Gastrocnemius medialis (tissue), 4 donors: ENCODE results near the gene CISD2. TPM values are rescaled to one million over a fixed set of nuclear protein-coding genes. Genes with fewer than 3 reads are reported as not detected.
A peak's percentile ranks its signal among the peaks of the same experiment; 100 is the strongest.
"Not testable (repeated sequence)": the region's sequence is repeated elsewhere in the genome, so short reads cannot be mapped to it uniquely, and the experiment has no call there.

ENCODE experiments used
- ATAC-seq, 2 donors: fragments of 150-250 bp; one replicate each; pipeline ENCODE4 v1.9.1; 2016
- DNase-seq, 2 donors: peaks; one replicate each; pipeline ENCODE4 v3.0.0-alpha.2; 2019
- H3K27ac ChIP-seq, 4 donors: fragments of 200-600 bp; sonication (generic); 1 replicate in 1 of 4; 2 replicates in 3 of 4; pipeline ENCODE4 v1.5.1; 2016 to 2018; ENCODE audit warnings: mild to moderate bottlenecking in 2 of 4, moderate library complexity in 1 of 4
- H3K27me3 ChIP-seq, 3 donors: fragments of 200-600 bp; sonication (generic) in 2 of 3; 1 replicate in 1 of 3; 2 replicates in 2 of 3; pipeline versions ENCODE4 v1.5.1 to v1.6.0; 2016 to 2019; ENCODE audit warnings: mild to moderate bottlenecking in 1 of 3, moderate library complexity in 1 of 3
- H3K36me3 ChIP-seq, 2 donors: fragments of 200-600 bp; sonication (generic) in 1 of 2; one replicate each; pipeline ENCODE4 v1.5.1; 2017 to 2018
- H3K4me1 ChIP-seq, 2 donors: fragments of 200-600 bp; sonication (generic) in 1 of 2; one replicate each; pipeline ENCODE4 v1.5.1; 2016 to 2017; ENCODE audit warnings: mild to moderate bottlenecking in 2 of 2
- H3K4me3 ChIP-seq, 4 donors: fragments of 200-600 bp; sonication (generic) in 3 of 4; 1 replicate in 1 of 4; 2 replicates in 3 of 4; pipeline ENCODE4 v1.5.1; 2016 to 2019; ENCODE audit warnings: mild to moderate bottlenecking in 2 of 4
- H3K9me3 ChIP-seq, 3 donors: fragments of 200-600 bp; sonication (generic) in 2 of 3; 1 replicate in 1 of 3; 2 replicates in 2 of 3; pipeline ENCODE4 v1.5.1; 2016 to 2019
- POLR2A ChIP-seq, 2 donors: fragments of 450-650 bp; IDR thresholded peaks; one replicate each; pipeline ENCODE4 v1.6.1; 2017; ENCODE audit warnings: antibody characterized with exemption in 2 of 2, mild to moderate bottlenecking in 2 of 2, moderate library complexity in 2 of 2
- in situ Hi-C, 4 donors: fragments of 200-750 bp; cut with MboI; loops; one replicate each; pipeline versions ENCODE4 v1.15.0 to v1.8.0; 2017; ENCODE audit warnings: low sequenced_read_pairs in 4 of 4
- intact Hi-C: fragments of 100-400 bp; cut with DNase I; formaldehyde crosslinking; loops from one replicate; pipeline ENCODE4 v1.15.1; 2023; ENCODE audit warnings: low total_unique reads
- total RNA-seq, 4 donors: library from RNA; depleted of rRNA; stranded (reverse); fragments of >200 nt; gene quantifications; one replicate each; pipeline versions ENCODE4 v1.1.0 to v1.2.3, GENCODE V29; 2016
- TF ChIP-seq, protein P1 (sequence below), 5 experiments: fragments of 450-650 bp in 3 of 5; fragments of 200-600 bp in 2 of 5; sonication (generic) in 2 of 5; IDR thresholded peaks in 4 of 5; conservative IDR thresholded peaks in 1 of 5; 1 replicate in 4 of 5; 2 replicates in 1 of 5; pipeline ENCODE4 v1.5.1; 2016 to 2019; ENCODE audit warnings: antibody characterized with exemption in 5 of 5, mild to moderate bottlenecking in 3 of 5, moderate library complexity in 3 of 5

Gene CISD2, protein sequence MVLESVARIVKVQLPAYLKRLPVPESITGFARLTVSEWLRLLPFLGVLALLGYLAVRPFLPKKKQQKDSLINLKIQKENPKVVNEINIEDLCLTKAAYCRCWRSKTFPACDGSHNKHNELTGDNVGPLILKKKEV
- total RNA-seq: 1 to 10 TPM; 3.8 to 8.9 (median 5.3) TPM

DNA sequence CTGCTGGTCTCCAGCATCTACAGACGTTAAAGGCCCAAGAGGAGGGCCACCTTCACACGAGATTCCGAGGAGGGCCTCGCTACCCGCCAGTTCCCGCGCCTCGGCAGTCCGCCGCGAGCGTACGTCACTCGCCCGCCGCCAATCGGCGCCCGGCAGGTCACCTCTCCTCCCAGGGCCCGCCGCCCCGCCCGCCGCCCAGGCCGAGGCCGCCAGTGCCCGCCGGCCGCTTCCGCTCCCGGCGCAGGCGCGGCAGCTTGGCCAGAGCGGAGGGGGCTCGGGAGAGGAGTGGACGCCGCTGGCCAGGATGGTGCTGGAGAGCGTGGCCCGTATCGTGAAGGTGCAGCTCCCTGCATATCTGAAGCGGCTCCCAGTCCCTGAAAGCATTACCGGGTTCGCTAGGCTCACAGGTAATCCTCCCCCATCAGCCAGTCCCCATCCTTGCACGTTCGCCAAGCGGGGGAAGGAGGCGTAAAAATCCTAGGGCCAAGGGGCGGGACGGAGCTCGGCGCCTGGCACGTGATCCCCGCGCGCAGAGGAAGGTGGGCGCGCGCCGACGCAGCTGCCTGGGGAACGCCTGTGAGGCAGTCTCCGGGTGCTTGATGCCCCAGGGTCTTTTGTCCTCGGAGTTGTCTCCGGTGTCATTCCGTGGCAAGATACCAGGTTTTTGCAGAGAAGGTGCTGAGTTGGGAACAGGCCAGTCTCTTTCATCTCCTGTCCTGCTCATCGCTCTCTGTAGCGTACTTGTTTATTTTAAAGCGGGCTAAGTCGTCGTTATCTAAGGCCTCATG lies at the start of gene CISD2:
CISD2 (plus strand) TSS at position 212 of the 788 bp plus-strand sequence; CDS start at position 305, 93 bp downstream.
- in situ Hi-C loops (loop anchor here in 1 of 4 donors (25.0 kb wide), 1 partner anchor 107 kb away; the partner anchor contains the start of gene MANBA), intact Hi-C loops (loop anchor here (1.0 to 10.0 kb wide), 7 partner anchors 42 to 434 kb away; partner anchors contain the start of genes BDH2, MANBA, NFKB1 and SLC9B1)
- TF ChIP-seq POLR2A (IDR thresholded peaks at IDR 0.05): peak; percentile 62 to 80
- TF ChIP-seq, protein P1, sequence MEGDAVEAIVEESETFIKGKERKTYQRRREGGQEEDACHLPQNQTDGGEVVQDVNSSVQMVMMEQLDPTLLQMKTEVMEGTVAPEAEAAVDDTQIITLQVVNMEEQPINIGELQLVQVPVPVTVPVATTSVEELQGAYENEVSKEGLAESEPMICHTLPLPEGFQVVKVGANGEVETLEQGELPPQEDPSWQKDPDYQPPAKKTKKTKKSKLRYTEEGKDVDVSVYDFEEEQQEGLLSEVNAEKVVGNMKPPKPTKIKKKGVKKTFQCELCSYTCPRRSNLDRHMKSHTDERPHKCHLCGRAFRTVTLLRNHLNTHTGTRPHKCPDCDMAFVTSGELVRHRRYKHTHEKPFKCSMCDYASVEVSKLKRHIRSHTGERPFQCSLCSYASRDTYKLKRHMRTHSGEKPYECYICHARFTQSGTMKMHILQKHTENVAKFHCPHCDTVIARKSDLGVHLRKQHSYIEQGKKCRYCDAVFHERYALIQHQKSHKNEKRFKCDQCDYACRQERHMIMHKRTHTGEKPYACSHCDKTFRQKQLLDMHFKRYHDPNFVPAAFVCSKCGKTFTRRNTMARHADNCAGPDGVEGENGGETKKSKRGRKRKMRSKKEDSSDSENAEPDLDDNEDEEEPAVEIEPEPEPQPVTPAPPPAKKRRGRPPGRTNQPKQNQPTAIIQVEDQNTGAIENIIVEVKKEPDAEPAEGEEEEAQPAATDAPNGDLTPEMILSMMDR (IDR thresholded peaks at IDR 0.05 in 4 of 5, conservative IDR thresholded peaks at IDR 0.05 in 1 of 5): peak in 1 of 5 experiments; percentile 7
- DNase-seq: peak; percentile 84 to 85
- ATAC-seq: peak; percentile 93 to 95
- Histone ChIP-seq H3K27ac (peak within 1 kb of the TSS; percentile 90 to 98 (median 92)), H3K9me3 (no peaks in the 10 kb centered on the region), H3K36me3 (no peaks in the 10 kb centered on the region), H3K4me3 (peak within 1 kb of the TSS; percentile 75 to 86 (median 76)), H3K4me1 (peaks cover 10 to 15% of the 10 kb centered on the region in 2 donors), H3K27me3 (no peaks in the 10 kb centered on the region)

GRCh38 chr4:102819100-102819499 lies 49.7 kb upstream of the CISD2 start:
- intact Hi-C loops: not testable (repeated sequence)

DNA sequence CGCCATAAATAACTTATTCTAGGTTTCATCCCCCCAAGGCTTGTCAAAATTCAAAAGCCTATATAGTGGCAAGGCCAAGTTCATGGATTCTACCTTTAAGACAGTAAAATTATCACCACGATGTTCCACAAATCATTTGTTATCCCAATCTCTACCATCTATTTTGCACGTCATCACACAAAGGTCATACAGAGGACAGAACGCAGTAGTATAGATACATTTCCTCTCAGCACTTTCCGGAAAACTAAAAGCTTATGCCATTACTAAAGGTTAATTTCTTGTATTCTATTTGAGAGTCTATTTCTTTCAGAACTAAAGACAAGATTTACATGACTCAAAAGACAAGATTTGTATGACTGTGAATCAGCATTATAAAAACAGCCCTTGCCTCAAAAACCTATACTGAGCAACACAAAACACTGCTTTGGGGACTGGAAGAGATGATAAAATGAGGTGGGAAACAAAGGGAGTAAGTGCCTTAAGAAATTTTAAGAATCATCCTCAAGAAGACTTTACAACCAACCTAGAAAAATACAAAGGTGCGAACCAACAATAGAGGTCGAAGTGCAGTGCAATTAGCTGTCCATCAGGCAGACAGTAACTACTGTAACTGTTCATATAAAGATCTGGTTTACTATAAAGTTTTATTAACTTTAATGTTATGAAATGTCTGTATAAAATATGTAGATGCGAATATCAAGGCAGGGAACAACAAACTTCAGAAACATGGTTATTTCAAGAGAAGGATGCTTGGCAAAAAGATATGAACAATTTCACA lies 49.0 kb upstream of the CISD2 start:
- H3K9me3 ChIP-seq: no peaks in the 10 kb centered on the region
- peaks cover 91 to 95% of the 10 kb centered on the region in 2 donors for H3K4me1 ChIP-seq
- peak overlapping the region in 3 of 4 donors; percentile 7 to 21 (median 16) for H3K4me3 ChIP-seq
- no peak for DNase-seq
- H3K27me3 ChIP-seq: no peaks in the 10 kb centered on the region
- ATAC-seq: peak in 1 of 2 donors; percentile 14
- in situ Hi-C loops (no loop called here), intact Hi-C loops (loop anchor here (10.0 kb wide), 1 partner anchor 1475 kb away; the partner anchor contains the start of gene PPP3CA)
- H3K36me3 ChIP-seq: no peaks in the 10 kb centered on the region
- H3K27ac ChIP-seq: peak overlapping the region; percentile 65 to 72 (median 68)
- TF ChIP-seq, protein P1 (IDR thresholded peaks at IDR 0.05 in 4 of 5, conservative IDR thresholded peaks at IDR 0.05 in 1 of 5): no peak
- no peak for TF ChIP-seq POLR2A (IDR thresholded peaks at IDR 0.05)

More at GRCh38 chr4:102819100-102819499, 49.7 kb upstream of the CISD2 start:
- Histone ChIP-seq H3K27ac (peak overlapping the region; percentile 65 to 72 (median 68)), H3K4me1 (peaks cover 95 to 97% of the 10 kb centered on the region in 2 donors), H3K4me3 (peak overlapping the region; percentile 1 to 27 (median 10))
- DNase-seq, H3K36me3 ChIP-seq, in situ Hi-C loops, H3K9me3 ChIP-seq, H3K27me3 ChIP-seq: not testable (repeated sequence)
- peak in 1 of 2 donors; percentile 13 for ATAC-seq

DNA sequence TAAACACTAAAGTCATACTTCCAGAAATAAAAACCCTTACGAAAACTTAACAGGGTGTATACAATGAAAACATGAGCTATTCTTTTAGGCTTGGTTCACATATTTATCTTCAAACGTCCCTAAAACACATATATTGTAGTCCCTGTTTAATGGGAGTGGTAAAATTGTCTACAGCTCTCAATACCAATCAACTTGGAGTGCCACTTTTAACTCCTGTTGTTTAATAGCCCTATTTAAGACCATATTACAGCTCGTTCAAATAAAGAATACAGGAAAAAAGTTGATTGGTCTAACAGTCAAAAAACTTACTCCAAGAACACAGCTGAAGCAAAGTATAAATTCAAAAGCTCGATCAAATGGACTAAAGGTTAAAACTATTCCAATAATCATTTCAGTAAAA lies 45.3 kb upstream of the CISD2 start:
- intact Hi-C loops: loop anchor here (10.0 kb wide), 1 partner anchor 1479 kb away; the partner anchor contains the start of gene PPP3CA
- ATAC-seq: no peak

More for the DNA sequence above, 45.3 kb upstream of the CISD2 start:
- Histone ChIP-seq H3K27me3 (no peaks in the 10 kb centered on the region), H3K9me3 (no peaks in the 10 kb centered on the region), H3K27ac (peak overlapping the region; percentile 94 to 100 (median 100)), H3K4me3 (peak overlapping the region; percentile 68 to 100 (median 94)), H3K36me3 (peaks cover 0 to 4% of the 10 kb centered on the region in 2 donors), H3K4me1 (peaks cover 55 to 64% of the 10 kb centered on the region in 2 donors)
- TF ChIP-seq POLR2A (IDR thresholded peaks at IDR 0.05): no peak
- TF ChIP-seq, protein P1 (IDR thresholded peaks at IDR 0.05 in 4 of 5, conservative IDR thresholded peaks at IDR 0.05 in 1 of 5): no peak
- DNase-seq: no peak
- in situ Hi-C loops: no loop called here
